H4 (cell line): ENCODE measurements around the gene TMEM86B. TPM values are rescaled to one million over a fixed set of nuclear protein-coding genes. Genes with fewer than 3 reads are reported as not detected.
A peak's percentile ranks its signal among the peaks of the same experiment; 100 is the strongest.

Experiments
- DNase-seq: peaks from one replicate; pipeline ENCODE4 v3.0.0-alpha.2; 2015; ENCODE audit warnings: low spot score
- total RNA-seq: library from RNA; depleted of rRNA; stranded (reverse); fragments of >200 nt; shearing (Covaris generic); gene quantifications from 2 replicates; pipeline ENCODE4 v1.2.3, GENCODE V29; 2014; rRNA removed

TMEM86B gene
- total RNA-seq, 1 experiment from 2014 or later = 0.81 TPM

GRCh38 chr19:55178781-55179599 is 49.6 kb downstream of the TMEM86B start:
- DNase-seq = peak; percentile 87

Other genes with a start within 250 kb of the TMEM86B start
- gene GP6, start 190.5 kb downstream of the TMEM86B start, total RNA-seq = not detected in 2 replicates
- gene RDH13, start 165.6 kb downstream of the TMEM86B start, total RNA-seq = 18.1 and 43.0 TPM in 2 replicates
- 2.2 and 4.3 TPM in 2 replicates for gene EPS8L1, start 152.9 kb downstream of the TMEM86B start, total RNA-seq
- 18.0 and 26.4 TPM in 2 replicates for gene PPP1R12C, start 111.1 kb downstream of the TMEM86B start, total RNA-seq
- 300 and 334 TPM in 2 replicates for gene TNNT1, start 79.6 kb downstream of the TMEM86B start, total RNA-seq
- gene TNNI3, start 71.0 kb downstream of the TMEM86B start, total RNA-seq = not detected in 2 replicates
- gene DNAAF3, start 62.1 kb downstream of the TMEM86B start, total RNA-seq = 7.0 and 10.1 TPM in 2 replicates
- 0.62 TPM in 1 of 2 replicates, not detected in the other for gene SYT5, start 48.5 kb downstream of the TMEM86B start, total RNA-seq
- 3.8 and 5.5 TPM in 2 replicates for gene PTPRH, start 19.3 kb downstream of the TMEM86B start, total RNA-seq
- gene PPP6R1, start 30.3 kb upstream of the TMEM86B start, total RNA-seq = 29.7 and 31.8 TPM in 2 replicates
- gene HSPBP1, start 51.3 kb upstream of the TMEM86B start, total RNA-seq = 57.7 and 65.2 TPM in 2 replicates
- gene BRSK1, start 55.2 kb upstream of the TMEM86B start, total RNA-seq = 4.6 and 13.1 TPM in 2 replicates
- gene TMEM150B, start 96.6 kb upstream of the TMEM86B start, total RNA-seq = not detected in 2 replicates
- 5.4 and 7.9 TPM in 2 replicates for gene KMT5C, start 111.1 kb upstream of the TMEM86B start, total RNA-seq
- gene COX6B2, start 126.0 kb upstream of the TMEM86B start, total RNA-seq = 0.95 TPM in 1 of 2 replicates, not detected in the other
- gene GARIN5B, start 134.5 kb upstream of the TMEM86B start, total RNA-seq = not detected in 2 replicates
- 1.4 and 1.8 TPM in 2 replicates for gene IL11, start 141.7 kb upstream of the TMEM86B start, total RNA-seq
- gene TMEM190, start 148.1 kb upstream of the TMEM86B start, total RNA-seq = not detected in 2 replicates
- not detected in 2 replicates for gene TMEM238, start 155.5 kb upstream of the TMEM86B start, total RNA-seq
- 1,100 and 1,282 TPM in 2 replicates for gene RPL28, start 157.2 kb upstream of the TMEM86B start, total RNA-seq
- 284 and 324 TPM in 2 replicates for gene UBE2S, start 179.0 kb upstream of the TMEM86B start, total RNA-seq
- not detected in 2 replicates for gene SHISA7, start 214.5 kb upstream of the TMEM86B start, total RNA-seq
- 187 and 279 TPM in 2 replicates for gene ISOC2, start 232.9 kb upstream of the TMEM86B start, total RNA-seq
- gene C19orf85, start 236.0 kb upstream of the TMEM86B start, total RNA-seq = not detected in 2 replicates
- gene ZNF628, start 247.9 kb upstream of the TMEM86B start, total RNA-seq = 1.4 and 3.9 TPM in 2 replicates